ENCODE measurements around the gene SMIM11.
"Not testable (repeated sequence)": the region's sequence is repeated elsewhere in the genome, so short reads cannot be mapped to it uniquely, and the experiment has no call there.

Gene SMIM11, protein sequence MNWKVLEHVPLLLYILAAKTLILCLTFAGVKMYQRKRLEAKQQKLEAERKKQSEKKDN

DNA sequence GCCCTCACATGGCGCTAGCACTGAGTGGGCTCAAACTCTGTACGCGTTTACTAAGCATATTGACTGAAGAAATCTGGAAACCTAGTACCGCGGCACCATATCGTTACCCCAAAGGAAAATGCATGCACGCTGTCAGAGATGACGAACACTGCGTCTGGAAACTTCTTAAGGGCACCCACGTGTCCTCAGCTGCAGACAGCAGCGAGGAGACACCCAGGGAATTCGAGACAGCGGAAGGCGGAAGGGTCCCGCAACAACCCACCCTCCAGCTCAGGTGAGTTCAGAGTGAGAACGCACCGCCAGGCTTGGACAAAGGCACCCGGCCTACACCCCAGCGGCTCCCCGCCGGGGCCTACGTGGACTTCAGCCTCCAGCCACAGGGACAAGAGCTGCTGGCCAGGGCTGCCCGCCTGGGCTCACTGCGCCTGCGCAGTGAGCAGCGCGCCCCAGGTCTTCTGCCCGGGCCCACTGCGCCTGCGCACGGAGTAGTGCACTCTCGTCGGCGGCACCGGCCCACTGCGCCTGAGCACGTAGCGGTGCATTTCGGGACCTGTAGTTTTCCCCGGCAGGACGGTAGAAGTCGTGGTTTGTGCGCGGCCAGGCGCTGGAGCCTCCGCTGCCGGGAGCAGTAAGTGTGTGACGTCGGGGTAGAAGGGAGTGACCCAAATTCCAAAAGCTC, at the start of gene SMIM11:
Gene SMIM11, plus strand, starts transcription at position 568 of the 679 bp plus-strand sequence. CDS start 3,998 bp downstream, outside the sequence.
- not testable (repeated sequence) for DNase-seq

DNA sequence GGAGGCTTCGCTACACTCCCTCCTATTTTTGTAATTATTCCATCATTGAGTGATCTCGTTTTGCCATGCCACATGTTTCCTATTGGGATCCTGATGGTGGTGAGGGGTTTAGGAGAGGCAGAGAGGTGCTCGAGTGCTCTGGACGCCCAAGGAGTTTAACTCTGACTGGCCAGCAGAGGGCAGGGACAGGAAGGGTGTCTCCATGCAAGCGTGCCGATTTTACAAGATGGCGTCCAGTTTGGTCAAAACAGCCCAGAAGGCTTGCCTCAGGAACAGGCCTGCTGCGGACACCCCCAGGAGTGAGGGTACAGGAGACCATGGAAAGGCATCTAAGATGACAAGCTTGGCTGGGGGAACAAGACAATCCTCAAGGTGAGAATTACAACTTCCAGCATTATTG, 45.3 kb upstream of the SMIM11 start:
- DNase-seq, result no peak

DNA sequence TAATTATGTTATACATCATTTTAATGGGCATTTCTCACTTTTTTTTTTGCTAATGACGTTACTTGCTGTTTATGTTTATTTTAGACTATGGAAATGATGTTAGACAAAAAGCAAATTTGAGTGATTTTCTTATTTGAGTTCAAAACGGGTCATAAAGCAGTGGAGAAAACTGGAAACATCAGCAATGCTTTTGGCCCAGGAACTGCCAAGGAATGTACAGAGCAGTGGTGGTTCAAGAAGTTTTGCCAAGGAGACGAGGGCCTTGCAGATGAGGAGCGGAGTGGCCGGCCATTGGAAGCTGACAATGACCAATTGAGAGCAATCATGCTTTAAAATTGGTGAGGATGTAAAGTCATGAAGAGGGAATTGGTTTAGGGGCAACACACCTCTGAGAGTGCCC, 43.6 kb upstream of the SMIM11 start:
- no peak for DNase-seq

DNA sequence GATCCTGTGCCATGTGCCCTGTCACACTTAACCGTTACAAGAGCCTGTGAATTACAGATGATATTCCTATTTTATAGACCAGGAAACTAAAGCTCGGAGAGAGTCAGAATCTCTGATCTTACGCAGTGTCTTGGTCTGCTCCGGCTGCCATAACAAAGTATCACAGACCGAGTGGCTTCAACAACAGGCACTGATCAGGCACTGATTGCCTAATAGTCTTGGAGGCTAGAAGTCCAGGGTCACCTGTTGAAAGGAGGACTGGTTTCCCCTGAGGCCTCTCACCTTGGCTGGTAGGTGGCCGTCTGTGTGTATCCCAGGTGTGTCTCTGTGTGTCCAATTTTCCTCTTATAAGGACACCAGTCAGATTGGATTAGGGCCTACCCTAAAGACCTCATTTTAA, 43.0 kb upstream of the SMIM11 start:
- no peak for DNase-seq

DNA sequence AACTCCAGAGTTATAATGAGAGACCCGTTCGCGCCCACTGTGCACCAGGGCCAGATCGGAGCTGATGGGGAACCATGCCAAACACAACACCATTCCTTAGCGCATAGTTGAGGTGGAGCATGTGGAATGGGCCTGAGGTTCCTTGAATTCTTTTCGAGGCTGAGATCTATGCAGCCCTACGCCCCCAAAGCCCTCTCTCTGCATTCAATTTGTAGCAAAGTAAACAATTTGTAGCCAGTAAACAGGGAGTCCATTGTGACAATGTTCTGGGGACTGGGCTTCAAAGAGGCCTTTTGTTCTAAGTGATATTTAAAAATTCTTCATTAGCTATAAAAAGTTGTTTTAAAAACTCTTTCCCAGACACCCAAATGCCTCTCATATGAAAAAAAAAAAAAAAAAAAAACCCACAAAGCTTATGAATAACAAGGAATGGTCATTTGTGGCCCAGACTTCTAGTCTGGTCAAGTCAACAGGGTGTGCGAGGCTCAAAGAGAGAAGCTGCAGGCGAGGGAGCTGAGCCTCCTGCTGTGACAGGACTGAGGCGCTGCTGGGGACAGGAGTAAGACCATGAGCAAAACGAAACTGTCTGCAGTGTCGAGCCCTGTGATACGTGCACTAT, 42.1 kb upstream of the SMIM11 start:
- DNase-seq, result peak; percentile 37

DNA sequence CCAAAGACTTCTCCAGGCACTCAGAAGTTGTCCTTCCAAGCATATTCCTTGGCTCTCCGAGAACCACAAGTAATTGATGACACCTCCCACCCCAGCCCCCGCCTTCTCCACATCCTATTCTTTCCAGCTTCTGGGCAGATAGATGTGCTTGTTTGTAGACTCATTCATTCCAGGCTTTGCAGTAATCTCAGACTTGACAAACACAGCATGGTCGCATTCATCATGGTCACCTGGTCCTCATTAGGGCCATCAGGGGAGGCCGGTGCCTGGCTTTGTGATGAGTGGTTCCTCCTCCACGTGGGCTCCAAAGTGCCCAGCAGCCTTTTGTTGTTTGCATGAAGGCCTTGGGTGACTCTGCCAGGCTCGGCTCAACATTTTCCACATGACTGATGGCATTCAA, 40.0 kb upstream of the SMIM11 start:
- no peak for DNase-seq

DNA sequence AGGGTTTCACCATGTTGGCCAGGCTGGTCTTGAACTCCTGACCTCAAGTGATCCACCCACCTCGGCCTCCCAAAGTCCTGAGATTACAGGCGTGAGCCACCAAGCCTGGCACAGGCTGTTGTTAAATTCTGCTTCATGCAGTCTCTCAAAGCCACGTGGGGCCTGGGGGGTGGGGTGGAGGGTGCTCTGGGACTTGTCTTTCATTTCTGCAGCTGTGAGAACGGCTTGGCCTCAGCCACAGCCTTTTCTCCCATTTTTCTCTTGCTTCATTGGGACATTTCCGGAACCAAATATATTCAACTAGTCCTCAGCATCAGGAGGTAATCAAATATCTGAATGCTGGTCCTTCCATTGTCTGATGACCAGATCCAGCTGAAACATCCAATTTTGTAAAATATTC, 39.1 kb upstream of the SMIM11 start:
- no peak for DNase-seq

DNA sequence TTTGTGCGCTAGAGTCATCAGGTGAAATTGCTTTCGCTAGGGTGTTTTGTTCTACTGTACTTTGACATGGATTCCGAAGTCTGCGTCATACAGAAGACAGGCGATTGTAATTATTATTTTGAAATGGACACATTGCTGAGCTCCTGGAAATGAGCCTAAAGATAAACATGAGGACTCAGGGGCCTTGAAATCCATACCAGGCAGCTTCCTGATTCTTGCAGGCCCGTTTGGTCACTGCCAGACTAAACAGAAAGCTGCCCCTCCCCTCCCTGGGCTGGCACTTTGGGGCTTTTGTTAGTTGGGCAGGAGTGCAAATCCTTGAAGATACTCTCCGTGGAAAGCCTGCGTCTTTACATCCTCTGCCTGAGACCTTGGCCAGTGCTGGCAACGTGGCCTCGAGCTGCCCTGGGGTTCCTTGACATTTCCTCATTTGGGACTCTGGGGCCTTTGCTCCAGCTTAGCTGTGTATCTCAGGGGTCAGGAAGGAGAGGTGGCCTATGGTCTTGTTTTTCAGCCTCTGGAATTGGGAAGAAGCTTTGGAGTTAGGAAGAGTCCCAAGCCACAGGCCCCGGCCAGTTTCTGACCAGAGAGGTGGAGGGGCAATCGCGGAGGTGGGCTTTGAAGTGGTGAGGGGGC, 38.4 kb upstream of the SMIM11 start:
- DNase-seq, result no peak

DNA sequence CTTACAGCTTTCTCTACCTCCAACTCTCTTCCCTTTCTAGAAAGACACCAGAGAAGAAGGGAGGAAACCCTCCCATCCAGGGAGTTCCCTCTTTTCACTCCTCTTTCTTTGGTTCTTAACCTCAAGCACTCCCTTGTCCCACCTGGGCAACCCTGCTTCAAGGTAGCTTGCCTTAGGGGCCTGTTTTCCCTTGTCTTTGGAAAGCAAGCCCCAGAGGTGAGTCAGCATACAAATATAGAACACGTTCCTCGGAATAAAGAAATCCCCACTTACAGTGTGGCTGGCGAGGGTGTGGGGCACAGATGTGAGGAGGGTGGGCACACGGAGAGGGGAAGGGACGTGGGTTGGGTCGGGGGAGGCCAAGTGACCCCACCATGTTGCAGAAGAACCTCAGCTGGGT, 37.6 kb upstream of the SMIM11 start:
- no peak for DNase-seq

DNA sequence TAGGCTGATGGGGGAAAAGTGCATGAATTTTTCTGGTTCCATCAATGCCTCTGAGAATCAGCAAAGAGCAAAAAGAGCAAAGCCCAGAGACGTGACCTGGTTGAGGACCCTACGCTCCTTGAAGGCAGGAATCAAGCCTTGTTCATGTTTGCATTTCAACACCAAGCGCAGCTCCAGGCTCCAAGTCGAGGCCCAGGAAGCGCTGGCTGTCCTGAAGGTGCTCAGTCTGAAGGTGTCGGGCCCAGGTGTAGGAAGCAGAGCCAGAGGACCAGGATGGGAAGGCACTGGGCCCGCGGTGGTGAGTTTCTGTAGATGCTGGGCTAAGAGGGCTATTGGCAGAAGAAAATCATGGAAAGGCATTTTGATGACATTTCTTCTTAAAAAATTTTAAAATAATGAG, 37.1 kb upstream of the SMIM11 start:
- no peak for DNase-seq

DNA sequence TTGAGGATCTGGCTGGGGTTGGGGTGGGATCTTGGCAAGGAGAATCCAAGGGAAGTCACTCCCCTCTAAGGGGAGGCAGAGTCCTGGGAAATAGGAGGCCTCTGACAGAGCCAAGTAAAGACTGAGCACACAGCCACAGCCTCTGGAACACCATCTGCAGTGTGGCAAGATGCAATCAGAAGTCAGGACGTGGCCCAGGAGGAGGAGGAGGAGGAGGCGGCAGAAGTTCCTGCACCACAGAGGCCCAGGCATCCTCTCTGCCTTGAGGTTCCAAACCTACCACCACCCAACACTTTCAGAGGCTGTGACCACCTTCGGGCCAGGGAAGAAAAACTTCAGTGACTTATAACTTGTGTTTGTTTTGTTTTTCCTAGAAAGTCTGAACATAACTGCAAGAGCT, 35.2 kb upstream of the SMIM11 start:
- no peak for DNase-seq

DNA sequence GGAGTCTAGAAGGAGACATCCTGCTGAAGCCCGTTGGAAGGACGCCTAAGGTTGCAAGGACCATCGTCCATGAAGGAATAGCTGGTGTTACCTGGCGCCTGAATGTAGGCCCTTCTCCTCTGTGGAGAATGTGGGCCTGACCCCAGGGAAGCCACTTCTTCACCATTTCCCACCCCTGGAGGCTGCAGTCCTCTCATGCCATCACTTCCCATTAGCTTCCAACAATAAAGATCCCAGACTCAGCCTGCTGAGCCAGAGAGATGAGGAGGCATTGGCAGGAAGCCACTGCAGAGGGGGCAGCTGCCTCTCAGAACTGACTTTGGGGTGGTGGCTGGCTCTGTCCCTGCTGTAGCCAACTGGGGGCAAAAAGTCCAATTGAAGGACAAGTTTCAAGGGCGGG, 32.8 kb upstream of the SMIM11 start:
- no peak for DNase-seq

DNA sequence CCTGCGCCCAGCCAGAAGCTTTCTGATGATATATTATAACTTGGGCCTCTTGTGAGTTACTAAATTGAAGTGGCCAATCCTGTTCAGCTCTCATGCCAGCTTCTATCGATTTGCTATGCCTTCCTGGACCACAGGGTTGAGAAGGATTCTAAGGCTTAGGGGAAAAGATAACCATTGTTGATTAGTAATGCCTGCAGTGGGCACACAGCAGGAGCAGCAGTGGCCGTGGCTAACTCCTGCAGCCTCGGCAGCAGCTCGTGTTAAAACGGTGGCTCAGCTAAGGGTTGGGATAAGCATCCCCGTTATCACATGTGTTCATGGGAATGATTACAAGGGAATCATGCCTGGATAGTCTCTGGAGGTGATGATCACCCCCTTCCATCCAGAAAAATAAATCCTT, 32.0 kb upstream of the SMIM11 start:
- no peak for DNase-seq

DNA sequence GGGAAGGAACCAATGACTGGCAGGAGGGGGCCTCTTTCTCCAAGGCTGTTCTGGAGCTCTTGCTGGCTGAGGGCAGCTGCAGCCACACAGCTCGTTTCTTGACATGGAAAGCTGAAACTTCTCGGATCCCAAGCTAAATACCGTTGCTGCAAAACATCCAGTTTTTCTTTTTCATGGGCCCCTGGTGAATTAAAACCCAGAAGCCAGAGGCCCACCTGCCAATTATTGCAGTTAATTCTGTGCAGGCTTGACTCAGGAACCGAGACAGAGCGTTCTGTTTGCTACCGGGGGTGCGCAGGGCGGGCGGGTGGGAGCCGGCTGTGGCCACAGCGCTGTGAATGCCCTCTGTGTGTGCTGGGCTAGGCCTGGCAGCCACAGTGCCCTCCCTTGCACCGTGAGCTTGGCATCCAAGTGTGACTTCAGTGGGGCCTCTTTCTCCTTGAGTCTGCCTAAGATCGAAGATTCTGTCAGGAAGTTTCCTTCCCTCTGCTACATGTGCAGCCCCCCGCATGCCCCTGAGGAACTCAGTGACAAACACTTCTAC, 31.4 kb upstream of the SMIM11 start:
- no peak for DNase-seq

DNA sequence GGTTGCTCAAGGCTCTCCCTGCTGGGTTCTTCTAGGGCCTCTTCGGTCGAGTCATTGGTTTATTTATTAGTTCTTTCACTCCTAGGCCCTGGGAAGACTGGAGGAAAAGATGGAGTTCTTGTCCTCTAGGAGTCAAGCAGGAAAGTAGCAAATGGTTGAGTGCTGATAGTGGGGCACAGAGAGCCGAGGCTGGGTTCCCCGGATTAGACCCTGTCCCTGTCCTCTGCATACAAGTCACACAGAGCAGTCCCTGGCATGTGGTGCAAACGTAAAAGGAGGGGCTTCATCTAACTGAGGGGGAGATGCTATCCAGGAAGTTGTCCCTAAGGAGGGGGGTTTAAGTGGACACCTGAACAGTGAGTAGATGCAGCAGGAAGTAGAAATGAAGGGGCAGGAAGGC, 30.7 kb upstream of the SMIM11 start:
- no peak for DNase-seq

DNA sequence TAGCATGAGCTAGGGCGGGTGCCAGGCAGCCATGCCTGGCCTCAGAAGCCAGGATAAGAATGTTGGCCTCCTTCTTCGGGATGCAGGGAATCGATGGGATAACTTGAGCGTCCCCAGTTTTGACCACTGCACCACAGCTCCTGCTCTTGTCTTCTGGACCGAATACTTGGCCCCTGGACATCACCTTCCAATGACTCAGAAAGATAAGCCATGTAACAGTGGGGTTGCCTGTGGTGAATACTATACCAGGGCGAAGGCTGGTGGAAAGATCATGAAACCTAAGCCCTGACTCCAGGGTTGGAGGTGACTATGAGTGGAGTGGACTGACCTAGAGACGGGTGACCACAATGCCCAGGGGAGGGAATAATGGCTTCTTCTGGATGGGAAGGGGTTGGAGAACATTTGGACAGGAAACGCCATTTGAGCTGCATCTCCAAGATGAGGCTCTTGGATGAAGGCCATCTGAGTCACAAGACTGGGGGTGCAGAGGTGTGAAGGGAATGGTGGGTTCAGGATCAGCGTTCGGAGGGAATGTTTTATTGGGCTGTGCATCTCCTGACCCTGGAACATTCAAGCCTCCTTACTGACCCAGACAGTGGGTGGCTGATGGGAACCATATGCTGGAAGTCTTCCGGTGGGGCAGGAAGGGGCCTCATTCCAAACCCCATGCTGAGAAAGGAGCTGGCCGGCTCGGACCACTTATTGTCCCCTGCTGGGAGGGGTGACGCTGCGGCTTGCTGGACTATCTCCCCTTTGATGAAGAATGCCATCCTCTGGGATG, 30.0 kb upstream of the SMIM11 start:
- DNase-seq, result no peak

DNA sequence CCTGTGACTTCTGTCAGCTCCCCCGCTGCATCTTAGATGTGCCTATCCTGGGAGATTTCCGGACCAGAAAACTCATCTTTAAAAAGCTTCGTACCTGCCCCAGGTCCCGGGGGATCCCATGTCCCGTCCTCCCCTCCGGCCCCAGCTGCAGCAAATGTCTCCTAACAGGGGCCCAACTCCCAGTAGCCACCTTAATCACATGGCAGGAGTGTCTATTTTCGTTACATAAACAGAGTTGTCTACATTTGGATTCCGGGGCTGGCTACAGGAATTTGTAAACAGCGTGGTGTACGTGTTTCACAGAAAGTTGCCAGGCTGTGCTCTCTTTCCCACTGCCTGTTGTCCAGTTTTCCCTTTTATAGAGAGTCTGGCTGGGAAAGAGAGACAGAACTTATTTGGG, 29.4 kb upstream of the SMIM11 start:
- no peak for DNase-seq

DNA sequence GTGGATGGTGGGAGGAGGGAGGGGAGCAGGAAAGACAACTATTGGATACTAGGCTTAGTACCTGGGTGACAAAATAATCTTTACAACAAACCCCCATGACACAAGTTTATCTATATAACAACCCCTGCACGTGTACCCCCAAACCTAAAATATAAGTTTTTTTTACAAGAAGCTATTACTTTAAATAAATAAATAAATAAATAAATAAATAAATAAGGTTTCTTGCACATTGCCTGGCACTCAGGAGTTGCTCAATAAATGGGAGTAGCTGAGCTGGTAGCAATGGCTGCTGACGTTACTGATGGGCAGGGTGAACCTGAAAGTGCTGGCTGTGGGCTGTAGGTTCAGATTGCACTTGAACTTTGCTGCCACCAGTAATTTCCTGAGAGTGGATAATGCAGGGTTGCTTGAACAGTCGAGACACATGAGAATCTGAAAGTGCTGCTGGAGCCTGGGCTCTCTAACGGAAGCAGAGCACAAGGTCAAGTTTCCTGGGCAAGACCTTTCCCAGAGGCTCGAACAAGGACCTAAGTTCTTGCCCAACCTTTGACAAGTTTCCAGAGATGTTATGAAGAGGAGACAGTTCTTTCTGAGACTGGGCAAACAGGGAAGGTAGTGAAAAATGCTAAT, 26.3 kb upstream of the SMIM11 start:
- DNase-seq, result no peak

DNA sequence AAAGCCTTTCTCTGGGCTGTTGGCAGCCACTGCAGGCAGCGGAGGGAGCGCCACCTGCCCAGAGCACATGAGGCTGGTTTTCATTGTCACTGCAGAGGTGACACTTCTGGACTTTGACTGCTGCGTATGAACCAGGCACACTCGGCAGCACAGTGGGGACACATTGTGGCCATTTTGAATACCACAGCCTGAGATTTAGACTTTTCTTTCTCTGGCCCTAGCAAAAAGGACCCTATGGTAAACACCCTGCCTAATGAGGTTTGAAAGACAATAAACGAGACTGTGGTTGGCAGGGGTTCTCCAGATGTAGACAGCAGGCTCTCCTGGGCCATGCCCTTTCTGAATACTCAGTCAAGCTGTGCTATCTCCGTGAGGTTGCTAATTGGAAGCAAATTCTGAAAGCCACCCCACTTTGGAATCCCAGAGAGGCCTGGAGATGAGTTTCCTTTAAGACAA, 23.5 kb upstream of the SMIM11 start:
- DNase-seq, result peak; percentile 22

DNA sequence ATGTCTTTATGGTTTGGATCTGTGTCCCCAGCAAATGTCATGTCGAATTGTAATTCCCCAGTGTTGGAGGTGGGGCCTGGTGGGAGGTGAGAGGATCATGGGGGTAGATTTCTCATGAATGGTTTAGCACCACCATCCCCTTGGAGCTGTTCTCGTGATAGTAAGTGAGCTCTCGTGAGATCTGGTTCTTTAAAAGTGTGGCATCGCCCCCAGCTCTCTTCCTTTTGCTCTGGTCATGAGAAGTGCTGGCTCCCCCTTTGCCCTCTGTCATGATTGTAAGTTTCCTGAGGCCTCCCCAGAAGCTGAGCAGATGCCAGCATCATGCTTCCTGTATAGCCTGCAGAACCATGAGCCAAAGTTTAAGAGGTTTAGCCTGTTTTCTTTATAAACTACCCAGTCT, 22.8 kb upstream of the SMIM11 start:
- no peak for DNase-seq

DNA sequence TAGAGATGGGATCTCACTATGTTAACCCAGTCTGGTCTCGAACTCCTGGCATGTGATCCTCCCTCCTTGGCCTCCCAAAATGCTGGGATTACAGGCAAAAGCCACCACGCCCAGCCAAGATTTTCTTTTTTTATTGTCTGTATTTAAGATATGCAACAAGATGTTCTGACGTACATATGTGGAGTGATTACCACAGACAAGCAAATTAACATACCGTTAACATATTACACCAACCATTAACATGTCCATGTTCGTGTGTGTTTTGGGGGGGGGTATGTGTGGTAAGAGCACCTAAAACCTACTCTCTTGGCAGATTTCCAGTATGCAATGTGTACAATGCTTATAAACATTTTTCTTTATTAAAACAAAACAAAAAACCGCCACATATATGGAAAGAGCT, 22.1 kb upstream of the SMIM11 start:
- no peak for DNase-seq

DNA sequence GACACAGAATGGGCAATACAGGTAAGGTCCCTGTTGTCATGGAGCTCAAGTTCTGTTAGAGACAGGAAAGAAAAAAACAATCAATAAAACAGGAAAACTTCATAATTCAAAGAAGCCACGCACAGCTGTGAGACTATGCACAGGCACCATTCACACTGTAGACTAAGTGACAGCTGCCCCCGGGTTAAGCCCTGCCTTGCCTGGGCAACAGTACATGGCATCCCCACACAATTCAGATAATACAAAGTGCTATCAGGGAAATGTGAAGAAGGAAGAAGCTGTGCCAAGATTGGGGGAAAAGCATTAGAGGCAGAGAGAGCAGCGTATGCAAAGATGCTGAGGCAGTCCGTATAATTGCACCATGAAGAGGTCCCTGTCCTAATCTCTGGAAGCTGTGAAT, 20.5 kb upstream of the SMIM11 start:
- no peak for DNase-seq

DNA sequence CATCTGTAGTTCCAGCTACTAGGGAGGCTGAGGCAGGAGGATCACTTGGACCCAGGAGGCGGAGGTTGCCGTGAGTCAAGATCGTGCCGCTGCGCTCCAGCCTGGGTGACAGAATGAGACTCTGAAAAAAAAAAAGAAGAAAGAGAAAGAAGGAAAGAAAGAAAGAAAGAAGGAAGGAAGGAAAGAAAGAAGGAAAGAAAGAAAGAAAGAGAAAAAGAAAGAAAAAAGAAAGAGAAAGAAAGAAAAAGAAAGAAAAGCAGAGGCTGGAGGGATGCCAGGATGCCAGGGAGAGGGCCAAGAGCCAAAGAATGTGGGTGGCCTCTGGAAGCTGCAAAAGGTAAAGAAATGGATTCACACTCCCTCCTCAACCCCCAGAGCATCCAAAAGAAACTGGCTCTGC, 19.7 kb upstream of the SMIM11 start:
- no peak for DNase-seq
